A673 (cell line): ENCODE measurements around the gene RIPOR2. TPM values are rescaled to one million over a fixed set of nuclear protein-coding genes. Genes with fewer than 3 reads are reported as not detected.
"Not testable (repeated sequence)": the region's sequence is repeated elsewhere in the genome, so short reads cannot be mapped to it uniquely, and the experiment has no call there.

Source experiments
- BruUV-seq: library from RNA; stranded (reverse); fragments of 400-500 nt; replicated peaks from 2 replicates; lab custom pipeline; 2021; lab: Mats Ljungman, UMichigan
- CTCF ChIA-PET: fragments of 300-600 bp; sonication (Branson Sonifier 250); formaldehyde crosslinking; loops from one replicate; lab custom pipeline; 2022; ENCODE audit warnings: antibody characterized with exemption; lab: Charles Lee
- POLR2A ChIA-PET: fragments of 300-600 bp; sonication (Branson Sonifier 250); formaldehyde crosslinking; loops from one replicate; lab custom pipeline; 2022; ENCODE audit warnings: antibody characterized with exemption; ENCODE audit not compliant: low non-redundant PET; lab: Charles Lee
- DNase-seq: peaks from one replicate; pipeline ENCODE4 v3.0.0-alpha.2; 2015; ENCODE audit warnings: low spot score
- H3K27ac ChIP-seq: fragments of 200-600 bp; sonication (generic); 2 replicates; pipeline ENCODE4 v1.5.1; 2016; ENCODE audit warnings: mixed run types, low read depth, mild to moderate bottlenecking, mixed read lengths, antibody characterized with exemption, low read length; ENCODE audit not compliant: poor library complexity, severe bottlenecking
- H3K27me3 ChIP-seq: fragments of 200-600 bp; sonication (generic); replicated peaks from 2 replicates; pipeline ENCODE4 v1.6.1; 2017; ENCODE audit warnings: mixed run types, low read depth, mild to moderate bottlenecking, mixed read lengths, antibody characterized with exemption, low read length; ENCODE audit not compliant: insufficient read depth, poor library complexity
- H3K36me3 ChIP-seq: fragments of 200-600 bp; sonication (generic); 2 replicates; pipeline ENCODE4 v1.6.1; 2016; ENCODE audit warnings: mixed run types, mild to moderate bottlenecking, mixed read lengths, antibody characterized with exemption, low read length; ENCODE audit not compliant: insufficient read depth, poor library complexity, severe bottlenecking
- H3K4me1 ChIP-seq: fragments of 200-600 bp; sonication (generic); 2 replicates; pipeline ENCODE4 v1.6.1; 2017; ENCODE audit warnings: mixed run types, mild to moderate bottlenecking, mixed read lengths, antibody characterized with exemption, low read length; ENCODE audit not compliant: insufficient read depth, poor library complexity, severe bottlenecking
- H3K4me3 ChIP-seq: fragments of 200-600 bp; sonication (generic); 2 replicates; pipeline ENCODE4 v1.5.1; 2016; ENCODE audit warnings: low read depth, mixed run types, mild to moderate bottlenecking, mixed read lengths, low read length; ENCODE audit not compliant: poor library complexity, severe bottlenecking
- H3K9me3 ChIP-seq: fragments of 200-600 bp; sonication (generic); 2 replicates; pipeline ENCODE4 v1.6.1; 2016; ENCODE audit warnings: mixed run types, low read depth, mild to moderate bottlenecking, mixed read lengths, antibody characterized with exemption, low read length; ENCODE audit not compliant: poor library complexity, severe bottlenecking
- CTCF ChIP-seq: fragments of 300-800, 200-600 bp; sonication (generic); conservative IDR thresholded peaks from 2 replicates; pipeline ENCODE4 v1.5.1; 2017; ENCODE audit warnings: low read depth, mild to moderate bottlenecking, antibody characterized with exemption, low read length, moderate library complexity, mixed read lengths
- EZH2 ChIP-seq: fragments of 200-600 bp; sonication (generic); IDR thresholded peaks from 2 replicates; pipeline ENCODE4 v1.6.1; 2017; ENCODE audit warnings: borderline replicate concordance, low read depth, mild to moderate bottlenecking, mixed read lengths, antibody characterized with exemption, low read length; ENCODE audit not compliant: poor library complexity, severe bottlenecking
- intact Hi-C: fragments of 100-400 bp; cut with micrococcal nuclease; formaldehyde crosslinking; loops from one replicate; pipeline ENCODE4 v1.10.0; 2022; ENCODE audit not compliant: unreplicated experiment
- total RNA-seq: library from RNA; stranded (reverse); gene quantifications from 2 replicates; pipeline ENCODE4 v1.2.3, GENCODE V29; 2021

Gene RIPOR2
- total RNA-seq, 1 experiment from 2014 or later = 0.17 TPM

DNA sequence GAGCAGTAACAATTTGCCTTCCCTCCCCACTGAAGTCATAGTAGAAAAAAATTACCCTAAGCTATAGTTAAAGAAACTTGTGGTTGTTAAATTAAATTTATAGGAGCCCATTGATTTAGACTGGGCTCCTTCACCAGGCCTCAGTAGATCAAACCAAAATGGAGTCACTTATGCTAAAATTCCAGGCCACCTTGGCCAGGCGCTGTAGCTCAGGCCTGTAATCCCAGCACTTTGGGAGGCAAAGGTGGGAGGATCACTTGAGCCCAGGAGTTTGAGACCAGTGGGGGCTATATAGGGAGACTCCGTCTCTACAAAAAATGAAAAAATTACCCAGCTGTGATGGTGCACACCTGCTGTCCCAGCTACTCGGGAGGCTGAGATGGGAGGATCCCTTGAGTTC lies 176.0 kb downstream of the RIPOR2 start:
- H3K27ac ChIP-seq = no peak overlapping the region
- H3K4me3 ChIP-seq = no peak overlapping the region
- POLR2A ChIA-PET = no interaction called here
- no peaks in the 10 kb centered on the region for H3K36me3 ChIP-seq
- CTCF ChIA-PET = no interaction called here
- no peaks in the 10 kb centered on the region for H3K9me3 ChIP-seq
- TF ChIP-seq EZH2 (no peak), CTCF (no peak)
- intact Hi-C loops = no loop called here
- no peaks in the 10 kb centered on the region for H3K27me3 ChIP-seq
- BruUV-seq = no TSS peak
- no peaks in the 10 kb centered on the region for H3K4me1 ChIP-seq
- no peak for DNase-seq

DNA sequence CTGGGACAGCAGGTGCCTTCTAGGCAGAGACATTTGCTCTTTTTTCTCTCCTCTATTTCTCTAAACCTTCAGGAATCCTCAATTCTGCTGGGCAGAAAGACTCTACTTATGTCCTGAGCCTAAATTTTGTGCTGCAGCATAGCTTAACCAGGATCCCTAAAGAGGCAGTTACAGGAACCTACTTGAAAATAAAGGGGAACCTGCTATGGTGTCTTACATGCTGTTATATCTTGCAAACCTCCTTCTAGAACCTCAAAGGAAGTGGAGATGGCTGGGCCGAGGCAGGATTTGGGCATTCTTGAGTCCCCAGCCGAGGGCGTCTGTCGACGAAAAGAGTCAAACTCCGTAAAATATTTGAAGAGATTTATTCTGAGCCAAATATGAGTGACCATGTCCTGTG lies 178.1 kb downstream of the RIPOR2 start:
- ChIA-PET POLR2A (no interaction called here), CTCF (no interaction called here)
- no peaks in the 10 kb centered on the region for H3K36me3 ChIP-seq
- no peak for DNase-seq
- BruUV-seq = no TSS peak
- no peak overlapping the region for H3K27ac ChIP-seq
- TF ChIP-seq EZH2 = no peak
- no peak for TF ChIP-seq CTCF
- intact Hi-C loops = no loop called here
- H3K4me3 ChIP-seq = no peak overlapping the region
- H3K9me3 ChIP-seq = no peaks in the 10 kb centered on the region
- no peaks in the 10 kb centered on the region for H3K27me3 ChIP-seq
- H3K4me1 ChIP-seq = no peaks in the 10 kb centered on the region

DNA sequence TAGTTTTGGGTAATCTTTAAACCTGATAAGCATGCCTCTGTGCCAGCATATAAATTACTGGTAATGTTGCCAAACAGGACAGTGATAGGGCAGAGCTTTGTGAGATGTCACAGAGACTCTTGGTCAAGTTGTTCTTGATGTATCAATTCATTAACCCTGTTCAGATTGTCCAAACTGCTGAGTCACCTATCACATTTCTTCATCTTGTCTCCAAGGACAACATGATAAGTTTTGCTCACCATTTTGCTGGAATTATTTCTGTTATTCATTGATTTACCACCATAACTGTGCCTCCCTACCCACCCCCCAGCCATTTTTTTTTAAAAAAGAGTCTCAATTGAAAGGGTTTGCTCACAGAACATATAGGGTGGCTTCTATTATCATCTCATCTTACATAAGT lies 180.5 kb downstream of the RIPOR2 start:
- Histone ChIP-seq H3K36me3 (no peaks in the 10 kb centered on the region), H3K4me1 (no peaks in the 10 kb centered on the region), H3K9me3 (no peaks in the 10 kb centered on the region), H3K27me3 (no peaks in the 10 kb centered on the region), H3K4me3 (no peak overlapping the region), H3K27ac (no peak overlapping the region)
- CTCF ChIA-PET = no interaction called here
- POLR2A ChIA-PET = no interaction called here
- intact Hi-C loops = no loop called here
- BruUV-seq = no TSS peak
- DNase-seq = no peak
- TF ChIP-seq EZH2 = no peak
- TF ChIP-seq CTCF = no peak

DNA sequence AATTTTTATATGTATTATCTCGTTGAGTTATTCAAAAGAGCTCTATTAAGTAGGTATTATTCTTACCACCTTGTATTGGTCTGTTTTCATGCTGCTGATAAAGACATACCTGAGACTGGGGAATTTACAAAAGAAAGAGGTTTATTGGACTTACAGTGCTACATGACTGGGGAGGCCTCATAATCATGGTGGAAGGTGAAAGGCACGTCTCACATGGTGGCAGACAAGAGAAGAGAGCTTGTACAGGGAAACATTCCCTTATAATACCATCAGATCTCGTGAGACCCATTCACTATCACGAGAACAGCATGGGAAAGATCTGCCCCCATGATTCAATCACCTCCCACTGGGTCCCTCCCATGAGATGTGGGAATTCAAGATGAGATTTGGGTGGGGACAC lies 181.4 kb downstream of the RIPOR2 start:
- H3K4me3 ChIP-seq, intact Hi-C loops, DNase-seq, H3K27ac ChIP-seq, H3K27me3 ChIP-seq, POLR2A ChIA-PET, H3K4me1 ChIP-seq, BruUV-seq, H3K36me3 ChIP-seq, CTCF ChIA-PET, H3K9me3 ChIP-seq: not testable (repeated sequence)
